ENCODE data around the gene IL19. TPM values are rescaled to one million over a fixed set of nuclear protein-coding genes. Genes with fewer than 3 reads are reported as not detected.

Gene IL19
- total and polyA plus RNA-seq, 4 donors = not detected

DNA sequence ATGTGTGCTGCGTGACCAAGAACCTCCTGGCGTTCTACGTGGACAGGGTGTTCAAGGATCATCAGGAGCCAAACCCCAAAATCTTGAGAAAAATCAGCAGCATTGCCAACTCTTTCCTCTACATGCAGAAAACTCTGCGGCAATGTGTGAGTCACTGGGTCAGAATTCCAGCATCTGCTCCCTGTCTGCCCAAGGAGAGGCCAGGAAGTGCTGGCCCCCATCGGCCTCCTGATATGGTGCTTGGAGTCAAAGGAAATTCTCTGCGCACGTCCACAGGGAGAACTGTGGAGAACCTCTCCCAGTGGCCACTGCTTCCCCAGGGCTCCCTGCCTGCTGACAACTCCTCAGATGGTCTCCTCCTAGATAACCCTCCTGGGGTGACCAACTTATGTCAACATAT is 69.3 kb downstream of the IL19 start:
- no peaks in the 10 kb centered on the region for H3K9me3 ChIP-seq (ENCODE audit: control insufficient read depth in 4 of 4, low read length in 3 of 4)
- no peaks in the 10 kb centered on the region for H3K27me3 ChIP-seq (ENCODE audit: control insufficient read depth in 4 of 4, insufficient read depth in 4 of 4, low read length in 3 of 4)
- H3K4me1 ChIP-seq (ENCODE audit: control insufficient read depth in 4 of 4, insufficient read depth in 4 of 4, low read length in 3 of 4) = peaks cover 0 to 4% (median 0%) of the 10 kb centered on the region in 4 donors
- no peak for TF ChIP-seq RAD21 (IDR thresholded peaks at IDR 0.05)
- no peak for TF ChIP-seq HNF4G (IDR thresholded peaks at IDR 0.05)
- TF ChIP-seq, protein P1, sequence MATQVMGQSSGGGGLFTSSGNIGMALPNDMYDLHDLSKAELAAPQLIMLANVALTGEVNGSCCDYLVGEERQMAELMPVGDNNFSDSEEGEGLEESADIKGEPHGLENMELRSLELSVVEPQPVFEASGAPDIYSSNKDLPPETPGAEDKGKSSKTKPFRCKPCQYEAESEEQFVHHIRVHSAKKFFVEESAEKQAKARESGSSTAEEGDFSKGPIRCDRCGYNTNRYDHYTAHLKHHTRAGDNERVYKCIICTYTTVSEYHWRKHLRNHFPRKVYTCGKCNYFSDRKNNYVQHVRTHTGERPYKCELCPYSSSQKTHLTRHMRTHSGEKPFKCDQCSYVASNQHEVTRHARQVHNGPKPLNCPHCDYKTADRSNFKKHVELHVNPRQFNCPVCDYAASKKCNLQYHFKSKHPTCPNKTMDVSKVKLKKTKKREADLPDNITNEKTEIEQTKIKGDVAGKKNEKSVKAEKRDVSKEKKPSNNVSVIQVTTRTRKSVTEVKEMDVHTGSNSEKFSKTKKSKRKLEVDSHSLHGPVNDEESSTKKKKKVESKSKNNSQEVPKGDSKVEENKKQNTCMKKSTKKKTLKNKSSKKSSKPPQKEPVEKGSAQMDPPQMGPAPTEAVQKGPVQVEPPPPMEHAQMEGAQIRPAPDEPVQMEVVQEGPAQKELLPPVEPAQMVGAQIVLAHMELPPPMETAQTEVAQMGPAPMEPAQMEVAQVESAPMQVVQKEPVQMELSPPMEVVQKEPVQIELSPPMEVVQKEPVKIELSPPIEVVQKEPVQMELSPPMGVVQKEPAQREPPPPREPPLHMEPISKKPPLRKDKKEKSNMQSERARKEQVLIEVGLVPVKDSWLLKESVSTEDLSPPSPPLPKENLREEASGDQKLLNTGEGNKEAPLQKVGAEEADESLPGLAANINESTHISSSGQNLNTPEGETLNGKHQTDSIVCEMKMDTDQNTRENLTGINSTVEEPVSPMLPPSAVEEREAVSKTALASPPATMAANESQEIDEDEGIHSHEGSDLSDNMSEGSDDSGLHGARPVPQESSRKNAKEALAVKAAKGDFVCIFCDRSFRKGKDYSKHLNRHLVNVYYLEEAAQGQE (IDR thresholded peaks at IDR 0.05) = no peak
- no peak for TF ChIP-seq RXRA (IDR thresholded peaks at IDR 0.05)
- no peak for TF ChIP-seq JUND (IDR thresholded peaks at IDR 0.05)
- no peak for TF ChIP-seq TAF1 (conservative IDR thresholded peaks at IDR 0.05)
- TF ChIP-seq GABPA (IDR thresholded peaks at IDR 0.05 in 1 of 2, conservative IDR thresholded peaks at IDR 0.05 in 1 of 2) = no peak
- no peak for TF ChIP-seq EGR1 (IDR thresholded peaks at IDR 0.05; ENCODE audit: low read depth in 2 of 2)
- no peak for TF ChIP-seq NR2F2 (IDR thresholded peaks at IDR 0.05)
- TF ChIP-seq FOXA2 (IDR thresholded peaks at IDR 0.05) = no peak
- TF ChIP-seq FOXA1 (IDR thresholded peaks at IDR 0.05) = no peak
- TF ChIP-seq YY1 (IDR thresholded peaks at IDR 0.05) = no peak
- TF ChIP-seq, protein P2, sequence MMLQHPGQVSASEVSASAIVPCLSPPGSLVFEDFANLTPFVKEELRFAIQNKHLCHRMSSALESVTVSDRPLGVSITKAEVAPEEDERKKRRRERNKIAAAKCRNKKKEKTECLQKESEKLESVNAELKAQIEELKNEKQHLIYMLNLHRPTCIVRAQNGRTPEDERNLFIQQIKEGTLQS (IDR thresholded peaks at IDR 0.05) = no peak
- no peak for TF ChIP-seq SP1 (IDR thresholded peaks at IDR 0.05)
- TF ChIP-seq, protein P3, sequence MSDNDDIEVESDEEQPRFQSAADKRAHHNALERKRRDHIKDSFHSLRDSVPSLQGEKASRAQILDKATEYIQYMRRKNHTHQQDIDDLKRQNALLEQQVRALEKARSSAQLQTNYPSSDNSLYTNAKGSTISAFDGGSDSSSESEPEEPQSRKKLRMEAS (IDR thresholded peaks at IDR 0.05) = no peak
- TF ChIP-seq, protein P4, sequence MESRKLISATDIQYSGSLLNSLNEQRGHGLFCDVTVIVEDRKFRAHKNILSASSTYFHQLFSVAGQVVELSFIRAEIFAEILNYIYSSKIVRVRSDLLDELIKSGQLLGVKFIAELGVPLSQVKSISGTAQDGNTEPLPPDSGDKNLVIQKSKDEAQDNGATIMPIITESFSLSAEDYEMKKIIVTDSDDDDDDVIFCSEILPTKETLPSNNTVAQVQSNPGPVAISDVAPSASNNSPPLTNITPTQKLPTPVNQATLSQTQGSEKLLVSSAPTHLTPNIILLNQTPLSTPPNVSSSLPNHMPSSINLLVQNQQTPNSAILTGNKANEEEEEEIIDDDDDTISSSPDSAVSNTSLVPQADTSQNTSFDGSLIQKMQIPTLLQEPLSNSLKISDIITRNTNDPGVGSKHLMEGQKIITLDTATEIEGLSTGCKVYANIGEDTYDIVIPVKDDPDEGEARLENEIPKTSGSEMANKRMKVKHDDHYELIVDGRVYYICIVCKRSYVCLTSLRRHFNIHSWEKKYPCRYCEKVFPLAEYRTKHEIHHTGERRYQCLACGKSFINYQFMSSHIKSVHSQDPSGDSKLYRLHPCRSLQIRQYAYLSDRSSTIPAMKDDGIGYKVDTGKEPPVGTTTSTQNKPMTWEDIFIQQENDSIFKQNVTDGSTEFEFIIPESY (IDR thresholded peaks at IDR 0.05) = no peak
- TF ChIP-seq, protein P5, sequence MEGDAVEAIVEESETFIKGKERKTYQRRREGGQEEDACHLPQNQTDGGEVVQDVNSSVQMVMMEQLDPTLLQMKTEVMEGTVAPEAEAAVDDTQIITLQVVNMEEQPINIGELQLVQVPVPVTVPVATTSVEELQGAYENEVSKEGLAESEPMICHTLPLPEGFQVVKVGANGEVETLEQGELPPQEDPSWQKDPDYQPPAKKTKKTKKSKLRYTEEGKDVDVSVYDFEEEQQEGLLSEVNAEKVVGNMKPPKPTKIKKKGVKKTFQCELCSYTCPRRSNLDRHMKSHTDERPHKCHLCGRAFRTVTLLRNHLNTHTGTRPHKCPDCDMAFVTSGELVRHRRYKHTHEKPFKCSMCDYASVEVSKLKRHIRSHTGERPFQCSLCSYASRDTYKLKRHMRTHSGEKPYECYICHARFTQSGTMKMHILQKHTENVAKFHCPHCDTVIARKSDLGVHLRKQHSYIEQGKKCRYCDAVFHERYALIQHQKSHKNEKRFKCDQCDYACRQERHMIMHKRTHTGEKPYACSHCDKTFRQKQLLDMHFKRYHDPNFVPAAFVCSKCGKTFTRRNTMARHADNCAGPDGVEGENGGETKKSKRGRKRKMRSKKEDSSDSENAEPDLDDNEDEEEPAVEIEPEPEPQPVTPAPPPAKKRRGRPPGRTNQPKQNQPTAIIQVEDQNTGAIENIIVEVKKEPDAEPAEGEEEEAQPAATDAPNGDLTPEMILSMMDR (IDR thresholded peaks at IDR 0.05; ENCODE audit: low read depth, low read length, missing input control) = no peak
- H3K36me3 ChIP-seq (ENCODE audit: control insufficient read depth in 4 of 4, insufficient read depth in 3 of 4, low read depth in 1 of 4, low read length in 3 of 4) = no peaks in the 10 kb centered on the region
- no peak overlapping the region for H3K4me3 ChIP-seq (ENCODE audit: low read depth in 1 of 3, low read length in 3 of 3)
- WGBS = 84% methylated on average over 7 of the region's 7 CpGs
- DNase-seq (ENCODE audit: low spot score) = no peak
- H3K27ac ChIP-seq (ENCODE audit: low read depth in 1 of 2, low read length in 2 of 2) = no peak overlapping the region
- no peak overlapping the region for H3K9ac ChIP-seq (ENCODE audit: low read depth in 1 of 2, low read length in 2 of 2)

Data from liver (tissue), 9 donors.